IPS-15b (cell line): Measurements from ENCODE around the gene ACVRL1.

Experiments used
- H3K27me3 ChIP-seq: one replicate; pipeline ENCODE4 v1.6.1; 2013; ENCODE audit warnings: low read length; ENCODE audit not compliant: control insufficient read depth, insufficient read depth
- H3K36me3 ChIP-seq: one replicate; pipeline ENCODE4 v1.6.1; 2013; ENCODE audit warnings: low read length; ENCODE audit not compliant: control insufficient read depth, insufficient read depth
- H3K4me1 ChIP-seq: one replicate; pipeline ENCODE4 v1.6.1; 2013; ENCODE audit warnings: mild to moderate bottlenecking, low read length; ENCODE audit not compliant: control insufficient read depth, insufficient read depth
- H3K4me3 ChIP-seq: one replicate; pipeline ENCODE4 v1.5.1; 2013; ENCODE audit warnings: low read depth, low read length
- H3K9ac ChIP-seq: one replicate; pipeline ENCODE4 v1.6.1; 2013; ENCODE audit warnings: low read depth, mild to moderate bottlenecking, low read length
- H3K9me3 ChIP-seq: one replicate; pipeline ENCODE4 v1.6.1; 2013; ENCODE audit warnings: mild to moderate bottlenecking, low read length; ENCODE audit not compliant: control insufficient read depth, insufficient read depth

The ACVRL1 gene

GRCh38 chr12:51924551-51925319 is 17.4 kb downstream of the ACVRL1 start:
- Histone ChIP-seq H3K4me3 (no peak overlapping the region), H3K36me3 (no peaks in the 10 kb centered on the region), H3K4me1 (peaks cover 11% of the 10 kb centered on the region), H3K9me3 (no peaks in the 10 kb centered on the region), H3K27me3 (peaks cover 19% of the 10 kb centered on the region), H3K9ac (no peak overlapping the region)

GRCh38 chr12:51925346-51926063 is 18.2 kb downstream of the ACVRL1 start:
- Histone ChIP-seq H3K9me3 (no peaks in the 10 kb centered on the region), H3K9ac (no peak overlapping the region), H3K4me3 (no peak overlapping the region), H3K36me3 (no peaks in the 10 kb centered on the region), H3K4me1 (peaks cover 11% of the 10 kb centered on the region), H3K27me3 (peaks cover 18% of the 10 kb centered on the region)

GRCh38 chr12:51926064-51926632 is 18.8 kb downstream of the ACVRL1 start:
- Histone ChIP-seq H3K9me3 (no peaks in the 10 kb centered on the region), H3K4me1 (peaks cover 11% of the 10 kb centered on the region), H3K27me3 (peaks cover 18% of the 10 kb centered on the region), H3K4me3 (no peak overlapping the region), H3K9ac (no peak overlapping the region), H3K36me3 (no peaks in the 10 kb centered on the region)

GRCh38 chr12:51926718-51927117 is 19.4 kb downstream of the ACVRL1 start:
- no peak overlapping the region for H3K9ac ChIP-seq
- H3K4me3 ChIP-seq: no peak overlapping the region
- H3K4me1 ChIP-seq: peaks cover 8% of the 10 kb centered on the region
- H3K27me3 ChIP-seq: peaks cover 18% of the 10 kb centered on the region
- no peaks in the 10 kb centered on the region for H3K36me3 ChIP-seq
- no peaks in the 10 kb centered on the region for H3K9me3 ChIP-seq

GRCh38 chr12:51932218-51933076 is 25.1 kb downstream of the ACVRL1 start:
- Histone ChIP-seq H3K36me3 (no peaks in the 10 kb centered on the region), H3K4me1 (no peaks in the 10 kb centered on the region), H3K9me3 (no peaks in the 10 kb centered on the region), H3K27me3 (no peaks in the 10 kb centered on the region), H3K9ac (no peak overlapping the region), H3K4me3 (no peak overlapping the region)

GRCh38 chr12:51934080-51934479 is 26.8 kb downstream of the ACVRL1 start:
- Histone ChIP-seq H3K9ac (no peak overlapping the region), H3K36me3 (no peaks in the 10 kb centered on the region), H3K4me1 (no peaks in the 10 kb centered on the region), H3K4me3 (no peak overlapping the region), H3K9me3 (no peaks in the 10 kb centered on the region), H3K27me3 (no peaks in the 10 kb centered on the region)

- Histone ChIP-seq H3K36me3 (no peaks in the 10 kb centered on the region), H3K27me3 (no peaks in the 10 kb centered on the region), H3K4me3 (no peak overlapping the region)
These were observed 30.6 kb downstream of the ACVRL1 start for GRCh38 chr12:51937926-51938325.

GRCh38 chr12:51938726-51939125 is 31.4 kb downstream of the ACVRL1 start:
- H3K9me3 ChIP-seq: no peaks in the 10 kb centered on the region
- no peaks in the 10 kb centered on the region for H3K4me1 ChIP-seq
- H3K27me3 ChIP-seq: no peaks in the 10 kb centered on the region
- no peak overlapping the region for H3K4me3 ChIP-seq
- H3K9ac ChIP-seq: no peak overlapping the region
- no peaks in the 10 kb centered on the region for H3K36me3 ChIP-seq

More at GRCh38 chr12:51937926-51938325, 30.6 kb downstream of the ACVRL1 start:
- Histone ChIP-seq H3K9ac (no peak overlapping the region), H3K4me1 (no peaks in the 10 kb centered on the region), H3K9me3 (no peaks in the 10 kb centered on the region)

GRCh38 chr12:51941011-51941581 is 33.8 kb downstream of the ACVRL1 start:
- Histone ChIP-seq H3K4me3 (no peak overlapping the region), H3K27me3 (peaks cover 2% of the 10 kb centered on the region), H3K9me3 (no peaks in the 10 kb centered on the region), H3K36me3 (no peaks in the 10 kb centered on the region), H3K4me1 (no peaks in the 10 kb centered on the region), H3K9ac (no peak overlapping the region)

- Histone ChIP-seq H3K36me3 (no peaks in the 10 kb centered on the region), H3K4me1 (no peaks in the 10 kb centered on the region), H3K9ac (no peak overlapping the region), H3K4me3 (no peak overlapping the region), H3K27me3 (peaks cover 2% of the 10 kb centered on the region), H3K9me3 (no peaks in the 10 kb centered on the region)
These were observed 34.3 kb downstream of the ACVRL1 start for GRCh38 chr12:51941604-51942003.

- Histone ChIP-seq H3K27me3 (peaks cover 2% of the 10 kb centered on the region), H3K4me1 (no peaks in the 10 kb centered on the region), H3K36me3 (no peaks in the 10 kb centered on the region), H3K9ac (no peak overlapping the region), H3K4me3 (no peak overlapping the region), H3K9me3 (no peaks in the 10 kb centered on the region)
These were observed 34.8 kb downstream of the ACVRL1 start for GRCh38 chr12:51942056-51942455.
